SK-N-SH (cell line): ENCODE measurements around the gene SLCO1A2. TPM values are rescaled to one million over a fixed set of nuclear protein-coding genes. Genes with fewer than 3 reads are reported as not detected.

Experiments used
- CTCF ChIA-PET: fragments of 300-600, 350-600 bp; formaldehyde crosslinking; extraction: SDS; loops from one replicate; lab custom pipeline; 2021; lab: Yijun Ruan, JAX
- POLR2A ChIA-PET: fragments of 350-600 bp; sonication (Branson Sonifier 250); formaldehyde crosslinking; extraction: SDS; loops from one replicate; lab custom pipeline; 2020; ENCODE audit warnings: antibody characterized with exemption, inconsistent platforms; lab: Yijun Ruan, JAX
- DNase-seq: peaks from one replicate; pipeline ENCODE4 v3.0.0; 2012
- H2AFZ ChIP-seq: fragments of 200-600 bp; sonication (generic); 2 replicates; pipeline ENCODE4 v1.8.1; 2016; ENCODE audit warnings: antibody characterized with exemption, mild to moderate bottlenecking, low read depth
- H3F3A ChIP-seq: fragments of 200-600 bp; sonication (generic); replicated peaks from 2 replicates; pipeline ENCODE3; 2016; ENCODE audit warnings: antibody characterized with exemption, mild to moderate bottlenecking; ENCODE audit not compliant: insufficient read depth
- H3K27ac ChIP-seq, 2 experiments: fragments of 200-500 bp in 1 of 2; fragments of 200-600 bp in 1 of 2; sonication (Bioruptor generic) in 1 of 2; sonication (generic), shearing (Covaris generic) in 1 of 2; 2 replicates each; pipeline versions ENCODE4 v1.5.1 to v1.6.1; 2014 to 2016; ENCODE audit warnings: low read depth in 2 of 2, inconsistent platforms in 1 of 2, low read length in 1 of 2, mild to moderate bottlenecking in 1 of 2, mixed read lengths in 1 of 2
- H3K27me3 ChIP-seq: fragments of 200-600 bp; sonication (generic), shearing (Covaris generic); 2 replicates; pipeline ENCODE4 v1.6.1; 2016; ENCODE audit warnings: mixed run types; ENCODE audit not compliant: insufficient read depth
- H3K36me3 ChIP-seq, 2 experiments: fragments of 200-500 bp in 1 of 2; fragments of 200-600 bp in 1 of 2; sonication (Bioruptor generic) in 1 of 2; sonication (generic) in 1 of 2; replicated peaks in 1 of 2; 2 replicates each; pipeline versions ENCODE3 to v1.5.1; 2014 to 2016; ENCODE audit warnings: low read length in 1 of 2, mild to moderate bottlenecking in 1 of 2; ENCODE audit not compliant: insufficient read depth in 2 of 2, control insufficient read depth in 1 of 2
- H3K4me1 ChIP-seq, 2 experiments: fragments of 200-500 bp in 1 of 2; fragments of 200-600 bp in 1 of 2; sonication (Bioruptor generic) in 1 of 2; sonication (generic), shearing (Covaris generic) in 1 of 2; 2 replicates each; pipeline versions ENCODE4 v1.5.1 to v1.6.1; 2014 to 2016; ENCODE audit warnings: low read depth in 1 of 2, low read length in 1 of 2, mixed run types in 1 of 2; ENCODE audit not compliant: insufficient read depth in 2 of 2, control insufficient read depth in 1 of 2
- H3K4me2 ChIP-seq: fragments of 200-600 bp; sonication (generic), shearing (Covaris generic); 2 replicates; pipeline ENCODE4 v1.6.1; 2017; ENCODE audit warnings: mixed run types
- H3K4me3 ChIP-seq, 2 experiments: fragments of 200-500 bp in 1 of 2; fragments of 200-600 bp in 1 of 2; sonication (Bioruptor generic) in 1 of 2; sonication (generic), shearing (Covaris generic) in 1 of 2; 2 replicates each; pipeline versions ENCODE4 v1.5.1 to v1.8.1; 2014 to 2016; ENCODE audit warnings: low read depth in 2 of 2, inconsistent platforms in 1 of 2, low read length in 1 of 2, mild to moderate bottlenecking in 1 of 2, mixed read lengths in 1 of 2, moderate library complexity in 1 of 2
- H3K79me2 ChIP-seq: fragments of 200-600 bp; sonication (generic); 2 replicates; pipeline ENCODE4 v1.8.1; 2017; ENCODE audit warnings: mild to moderate bottlenecking; ENCODE audit not compliant: insufficient read depth
- H3K9ac ChIP-seq: fragments of 200-600 bp; sonication (generic); 2 replicates; pipeline ENCODE4 v1.6.1; 2017; ENCODE audit warnings: mixed run types
- H3K9me2 ChIP-seq: fragments of 200-600 bp; sonication (generic); 2 replicates; pipeline ENCODE4 v1.6.1; 2017; ENCODE audit warnings: mixed run types
- H3K9me3 ChIP-seq: fragments of 200-600 bp; sonication (generic); 2 replicates; pipeline ENCODE4 v1.6.1; 2017; ENCODE audit warnings: mixed run types, mild to moderate bottlenecking, moderate library complexity
- H4K20me1 ChIP-seq: fragments of 200-600 bp; sonication (generic); 2 replicates; pipeline ENCODE4 v1.6.1; 2017; ENCODE audit warnings: mild to moderate bottlenecking, mixed run types; ENCODE audit not compliant: insufficient read depth
- CHD2 ChIP-seq: fragments of 150-350 bp; IDR thresholded peaks from 2 replicates; pipeline ENCODE4 v1.6.1; 2018; ENCODE audit warnings: low read length; ENCODE audit not compliant: partially characterized antibody
- EP300 ChIP-seq, 2 experiments: IDR thresholded peaks; 2 replicates each; pipeline versions ENCODE4 v1.4.0 to v1.6.1; 2012; ENCODE audit warnings: borderline replicate concordance in 1 of 2, low read depth in 1 of 2, low read length in 1 of 2
- FOSL2 ChIP-seq: IDR thresholded peaks from 2 replicates; pipeline ENCODE4 v1.4.0; 2012; ENCODE audit warnings: low read depth, mild to moderate bottlenecking, moderate library complexity, borderline replicate concordance
- FOXM1 ChIP-seq: IDR thresholded peaks from 2 replicates; pipeline ENCODE4 v1.4.0; 2012; ENCODE audit warnings: low read depth, mild to moderate bottlenecking
- GABPA ChIP-seq: IDR thresholded peaks from 2 replicates; pipeline ENCODE4 v1.4.0; 2012; ENCODE audit warnings: low read depth, mild to moderate bottlenecking
- IRF3 ChIP-seq: fragments of 150-350 bp; IDR thresholded peaks from 2 replicates; pipeline ENCODE4 v1.6.1; 2016; ENCODE audit warnings: mild to moderate bottlenecking, low read depth, low read length
- JUND ChIP-seq: IDR thresholded peaks from 2 replicates; pipeline ENCODE4 v1.4.0; 2012
- MAX ChIP-seq: IDR thresholded peaks from 2 replicates; pipeline ENCODE4 v1.4.0; 2012; ENCODE audit warnings: low read depth
- MEF2A ChIP-seq: IDR thresholded peaks from 2 replicates; pipeline ENCODE4 v1.4.0; 2012; ENCODE audit warnings: low read depth, borderline replicate concordance
- MXI1 ChIP-seq: IDR thresholded peaks from 2 replicates; pipeline ENCODE4 v1.6.1; 2012; ENCODE audit warnings: mild to moderate bottlenecking, low read depth, low read length, improper control_type of control experiment
- NFIC ChIP-seq: IDR thresholded peaks from 2 replicates; pipeline ENCODE4 v1.4.0; 2012; ENCODE audit warnings: borderline replicate concordance
- RAD21 ChIP-seq: IDR thresholded peaks from 2 replicates; pipeline ENCODE4 v1.6.1; 2012; ENCODE audit warnings: mild to moderate bottlenecking, low read length
- RFX5 ChIP-seq: IDR thresholded peaks from 2 replicates; pipeline ENCODE4 v1.6.1; 2012; ENCODE audit warnings: mild to moderate bottlenecking, improper control_type of control experiment, low read length
- SIN3A ChIP-seq: IDR thresholded peaks from 2 replicates; pipeline ENCODE4 v1.6.1; 2012; ENCODE audit warnings: low read depth, mild to moderate bottlenecking, low read length, moderate library complexity, borderline replicate concordance
- TAF1 ChIP-seq: IDR thresholded peaks from 2 replicates; pipeline ENCODE4 v1.6.1; 2012; ENCODE audit warnings: low read depth, mild to moderate bottlenecking, low read length, moderate library complexity, borderline replicate concordance
- WGBS: methylation state at CpG from one replicate; pipeline ENCODE4 v1.1.6; 2017; ENCODE audit warnings: low lambda C conversion rate; 5-methylcytosine and 5-hydroxymethylcytosine counted together
- polyA plus RNA-seq, 3 experiments: library from polyadenylated mRNA; depleted of rRNA; stranded (reverse); fragments of >200 nt; gene quantifications; 2 replicates each; pipeline ENCODE4 v1.2.3, GENCODE V29; 2012
- TF ChIP-seq, protein P1 (sequence below): IDR thresholded peaks from 2 replicates; pipeline ENCODE4 v1.4.0; 2012; ENCODE audit warnings: low read depth, borderline replicate concordance
- TF ChIP-seq, protein P2 (sequence below): fragments of 200-600 bp; sonication (generic); IDR thresholded peaks from 2 replicates; pipeline ENCODE4 v1.6.1; 2017; ENCODE audit warnings: antibody characterized with exemption, mild to moderate bottlenecking, moderate library complexity

The SLCO1A2 gene
- polyA plus RNA-seq, 1 of the 3 experiments (the other 2 are of a cell fraction), result under 0.01 TPM

- H3K36me3 ChIP-seq, result no peaks in the 10 kb centered on the region
- no peak overlapping the region for H3K27ac ChIP-seq
- no peaks in the 10 kb centered on the region for H3K9me2 ChIP-seq
- H3K4me2 ChIP-seq, result no peak overlapping the region
- DNase-seq, result no peak
- no peaks in the 10 kb centered on the region for H3K4me1 ChIP-seq
- no peak overlapping the region for H2AFZ ChIP-seq
- H3K27me3 ChIP-seq, result no peaks in the 10 kb centered on the region
- H3K4me3 ChIP-seq, result no peak overlapping the region
- no peaks in the 10 kb centered on the region for H3K79me2 ChIP-seq
- H3K9me3 ChIP-seq, result no peaks in the 10 kb centered on the region
- no peaks in the 10 kb centered on the region for H3F3A ChIP-seq
- POLR2A ChIA-PET, result no interaction called here
- H4K20me1 ChIP-seq, result no peaks in the 10 kb centered on the region
- no peak overlapping the region for H3K9ac ChIP-seq
- CTCF ChIA-PET, result interaction anchor here (1.0 kb wide), 1 partner anchor 14 kb away, joined by 4 read pairs; no protein-coding TSS in a partner anchor
- no peak for TF ChIP-seq SIN3A
- TF ChIP-seq, protein P1, sequence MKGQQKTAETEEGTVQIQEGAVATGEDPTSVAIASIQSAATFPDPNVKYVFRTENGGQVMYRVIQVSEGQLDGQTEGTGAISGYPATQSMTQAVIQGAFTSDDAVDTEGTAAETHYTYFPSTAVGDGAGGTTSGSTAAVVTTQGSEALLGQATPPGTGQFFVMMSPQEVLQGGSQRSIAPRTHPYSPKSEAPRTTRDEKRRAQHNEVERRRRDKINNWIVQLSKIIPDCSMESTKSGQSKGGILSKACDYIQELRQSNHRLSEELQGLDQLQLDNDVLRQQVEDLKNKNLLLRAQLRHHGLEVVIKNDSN, result no peak
- no peak for TF ChIP-seq IRF3
- WGBS, result 15% methylated on average over 5 of the region's 5 CpGs
Measured at GRCh38 chr12:21234395-21234794, 100.3 kb downstream of the SLCO1A2 start.

DNA sequence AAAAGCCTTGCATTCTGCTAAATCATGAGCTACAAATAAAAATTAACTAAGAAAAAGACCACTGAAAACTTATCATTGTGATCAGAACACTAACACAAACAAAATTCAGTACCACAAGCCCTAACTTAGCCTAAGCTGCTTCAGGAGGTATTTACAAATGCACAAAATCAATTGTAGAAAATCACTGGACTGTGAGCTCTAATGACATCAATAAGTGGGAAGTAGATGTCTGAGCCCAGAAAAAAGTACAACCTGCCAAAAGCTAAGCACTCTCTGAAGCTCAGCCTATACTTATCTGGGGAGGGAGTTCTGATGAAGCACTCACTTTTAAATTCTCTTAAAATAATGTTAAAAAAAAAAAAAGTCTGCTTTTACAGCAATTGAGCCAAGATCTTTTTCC lies 110.8 kb downstream of the SLCO1A2 start:
- Histone ChIP-seq H3K4me3 (no peak overlapping the region), H3K9ac (no peak overlapping the region), H3K27me3 (no peaks in the 10 kb centered on the region), H3K9me2 (no peaks in the 10 kb centered on the region), H3K27ac (no peak overlapping the region), H3K4me2 (no peak overlapping the region), H3K4me1 (no peaks in the 10 kb centered on the region), H3K9me3 (no peaks in the 10 kb centered on the region), H3K36me3 (no peaks in the 10 kb centered on the region), H3F3A (no peaks in the 10 kb centered on the region), H4K20me1 (no peaks in the 10 kb centered on the region), H3K79me2 (no peaks in the 10 kb centered on the region), H2AFZ (no peak overlapping the region)
- no peak for DNase-seq
- TF ChIP-seq JUND, result no peak
- ChIA-PET CTCF (interaction anchor here (1.6 kb wide), 1 partner anchor 73 kb away, joined by 3 read pairs; no protein-coding TSS in a partner anchor), POLR2A (no interaction called here)

DNA sequence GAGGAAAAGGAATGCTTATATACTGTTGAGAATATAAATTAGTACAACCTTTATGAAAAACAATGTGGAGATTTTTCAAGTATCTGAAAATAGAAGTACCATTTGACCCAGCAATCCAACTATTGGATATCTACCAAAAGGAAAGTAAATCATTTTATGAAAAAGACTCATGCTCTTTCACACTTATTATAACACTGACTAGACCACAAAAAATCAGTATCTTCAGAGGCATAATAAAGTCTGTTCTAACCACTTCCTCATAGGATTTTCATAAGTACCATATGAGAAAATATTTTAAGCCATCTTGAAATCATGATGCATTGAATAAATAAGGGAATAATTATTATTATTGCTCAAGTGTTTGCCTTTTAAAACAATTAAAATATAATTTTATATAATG lies 112.9 kb downstream of the SLCO1A2 start:
- no peaks in the 10 kb centered on the region for H3K4me1 ChIP-seq
- no peak overlapping the region for H3K9ac ChIP-seq
- H3K4me2 ChIP-seq, result no peak overlapping the region
- CTCF ChIA-PET, result no interaction called here
- TF ChIP-seq FOXM1 (no peak), FOSL2 (no peak), MXI1 (no peak), RAD21 (no peak), IRF3 (no peak), MEF2A (no peak), SIN3A (no peak), TAF1 (no peak), NFIC (no peak), JUND (no peak), MAX (no peak), RFX5 (no peak), EP300 (IDR thresholded peaks at IDR 0.05; ENCODE audit: borderline replicate concordance in 1 of 2, low read depth in 1 of 2, low read length in 1 of 2) (no peak), CHD2 (no peak), GABPA (no peak)
- TF ChIP-seq, protein P2, sequence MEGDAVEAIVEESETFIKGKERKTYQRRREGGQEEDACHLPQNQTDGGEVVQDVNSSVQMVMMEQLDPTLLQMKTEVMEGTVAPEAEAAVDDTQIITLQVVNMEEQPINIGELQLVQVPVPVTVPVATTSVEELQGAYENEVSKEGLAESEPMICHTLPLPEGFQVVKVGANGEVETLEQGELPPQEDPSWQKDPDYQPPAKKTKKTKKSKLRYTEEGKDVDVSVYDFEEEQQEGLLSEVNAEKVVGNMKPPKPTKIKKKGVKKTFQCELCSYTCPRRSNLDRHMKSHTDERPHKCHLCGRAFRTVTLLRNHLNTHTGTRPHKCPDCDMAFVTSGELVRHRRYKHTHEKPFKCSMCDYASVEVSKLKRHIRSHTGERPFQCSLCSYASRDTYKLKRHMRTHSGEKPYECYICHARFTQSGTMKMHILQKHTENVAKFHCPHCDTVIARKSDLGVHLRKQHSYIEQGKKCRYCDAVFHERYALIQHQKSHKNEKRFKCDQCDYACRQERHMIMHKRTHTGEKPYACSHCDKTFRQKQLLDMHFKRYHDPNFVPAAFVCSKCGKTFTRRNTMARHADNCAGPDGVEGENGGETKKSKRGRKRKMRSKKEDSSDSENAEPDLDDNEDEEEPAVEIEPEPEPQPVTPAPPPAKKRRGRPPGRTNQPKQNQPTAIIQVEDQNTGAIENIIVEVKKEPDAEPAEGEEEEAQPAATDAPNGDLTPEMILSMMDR, result no peak
- TF ChIP-seq, all 33 proteins: peak for 0
- Histone ChIP-seq H3K9me3 (no peaks in the 10 kb centered on the region), H4K20me1 (no peaks in the 10 kb centered on the region), H3K4me3 (no peak overlapping the region), H3F3A (no peaks in the 10 kb centered on the region), H3K27ac (no peak overlapping the region), H3K27me3 (no peaks in the 10 kb centered on the region), H3K9me2 (no peaks in the 10 kb centered on the region), H3K36me3 (no peaks in the 10 kb centered on the region), H2AFZ (no peak overlapping the region), H3K79me2 (no peaks in the 10 kb centered on the region)
- no peak for DNase-seq
- POLR2A ChIA-PET, result no interaction called here
